Cardiac fibroblast (primary cell): Measurements from ENCODE around the gene SMURF1.

Experiments used
- DNase-seq, 2 donors: peaks; one replicate each; pipeline versions ENCODE4 v3.0.0 to v3.0.0-alpha.2; 2010; ENCODE audit warnings: low read depth in 2 of 2
- H3K4me3 ChIP-seq, 2 donors: replicated peaks in 1 of 2; 1 replicate in 1 of 2; 2 replicates in 1 of 2; pipeline ENCODE4 v1.5.1; 2011; ENCODE audit warnings: low read depth in 2 of 2, low read length in 2 of 2, mild to moderate bottlenecking in 2 of 2, moderate library complexity in 1 of 2
- CTCF ChIP-seq: IDR thresholded peaks from one replicate; pipeline ENCODE4 v1.5.1; 2011; ENCODE audit warnings: low read depth, mild to moderate bottlenecking, low read length, inconsistent platforms

Gene SMURF1

GRCh38 chr7:99180067-99180650 is 36.3 kb upstream of the SMURF1 start:
- TF ChIP-seq CTCF = no peak
- no peak overlapping the region for H3K4me3 ChIP-seq
- DNase-seq = no peak

- no peak for TF ChIP-seq CTCF
- DNase-seq = no peak
Measured at GRCh38 chr7:99177165-99177564, 33.3 kb upstream of the SMURF1 start.

GRCh38 chr7:99173787-99174186 is 29.9 kb upstream of the SMURF1 start:
- TF ChIP-seq CTCF = no peak
- H3K4me3 ChIP-seq = no peak overlapping the region
- no peak for DNase-seq

More at GRCh38 chr7:99177165-99177564, 33.3 kb upstream of the SMURF1 start:
- H3K4me3 ChIP-seq = no peak overlapping the region

GRCh38 chr7:99171731-99172130 is 27.8 kb upstream of the SMURF1 start:
- TF ChIP-seq CTCF = no peak
- DNase-seq = peak in 1 of 2 donors; percentile 22
- no peak overlapping the region for H3K4me3 ChIP-seq

- no peak for DNase-seq
- no peak overlapping the region for H3K4me3 ChIP-seq
- no peak for TF ChIP-seq CTCF
Measured at GRCh38 chr7:99170730-99171074, 26.8 kb upstream of the SMURF1 start.

- TF ChIP-seq CTCF = no peak
- DNase-seq = no peak
- H3K4me3 ChIP-seq = no peak overlapping the region
Measured at GRCh38 chr7:99170065-99170729, 26.3 kb upstream of the SMURF1 start.

GRCh38 chr7:99167072-99167471 is 23.2 kb upstream of the SMURF1 start:
- H3K4me3 ChIP-seq = no peak overlapping the region
- no peak for TF ChIP-seq CTCF
- DNase-seq = no peak
